Body of pancreas (tissue), 4 donors: Measurements from ENCODE around the gene IQCN. TPM values are rescaled to one million over a fixed set of nuclear protein-coding genes. Genes with fewer than 3 reads are reported as not detected.
A peak's percentile ranks its signal among the peaks of the same experiment; 100 is the strongest.

ENCODE experiments used
- ATAC-seq: fragments of 150-250 bp; one replicate; pipeline ENCODE4 v1.9.1; 2016
- DNase-seq, 4 donors: peaks; one replicate each; pipeline ENCODE4 v3.0.0-alpha.2; 2019
- H3K27ac ChIP-seq, 4 donors: fragments of 200-600 bp; sonication (generic); 1 replicate in 3 of 4; 2 replicates in 1 of 4; pipeline versions ENCODE4 v1.5.1 to v1.6.1; 2016 to 2019; ENCODE audit warnings: mild to moderate bottlenecking in 1 of 4, mixed read lengths in 1 of 4, moderate library complexity in 1 of 4
- H3K27me3 ChIP-seq, 2 donors: fragments of 200-600 bp; sonication (generic); one replicate each; pipeline ENCODE4 v1.6.0; 2016; ENCODE audit warnings: mild to moderate bottlenecking in 1 of 2
- H3K36me3 ChIP-seq, 2 donors: fragments of 200-600 bp; sonication (generic); replicated peaks in 1 of 2; 2 replicates each; pipeline ENCODE4 v1.5.1; 2016; ENCODE audit warnings: low read depth in 2 of 2; ENCODE audit not compliant: insufficient read depth in 1 of 2
- H3K4me1 ChIP-seq: fragments of 200-600 bp; sonication (generic); one replicate; pipeline ENCODE4 v1.6.0; 2016
- H3K4me3 ChIP-seq, 2 donors: fragments of 200-600 bp; sonication (generic); 1 replicate in 1 of 2; 2 replicates in 1 of 2; pipeline ENCODE4 v1.5.1; 2016 to 2019
- H3K9me3 ChIP-seq, 3 donors: fragments of 200-600 bp; sonication (generic); 1 replicate in 2 of 3; 2 replicates in 1 of 3; pipeline ENCODE4 v1.5.1; 2016
- POLR2A ChIP-seq, 3 donors: fragments of 450-650 bp; IDR thresholded peaks; one replicate each; pipeline ENCODE4 v1.6.1; 2016; ENCODE audit warnings: antibody characterized with exemption in 3 of 3, mild to moderate bottlenecking in 2 of 3
- WGBS, 2 donors: methylation state at CpG; one replicate each; pipeline ENCODE4 v1.1.5; 2017; 5-methylcytosine and 5-hydroxymethylcytosine counted together
- intact Hi-C: fragments of 100-400 bp; cut with DNase I; formaldehyde crosslinking; loops from one replicate; pipeline ENCODE4 v1.15.1; 2023
- total RNA-seq, 2 donors: library from RNA; depleted of rRNA; stranded (reverse); fragments of >200 nt; gene quantifications; one replicate each; pipeline ENCODE4 v1.1.0, GENCODE V29; 2016
- TF ChIP-seq, protein P1 (sequence below), 7 experiments: fragments of 450-650 bp in 4 of 7; fragments of 200-600 bp in 3 of 7; sonication (generic) in 3 of 7; IDR thresholded peaks; one replicate each; pipeline ENCODE4 v1.5.1; 2016 to 2019; ENCODE audit warnings: antibody characterized with exemption in 7 of 7

IQCN gene
- total RNA-seq, 2 donors from 2014 or later, result 5.6 to 7.0 TPM

DNA sequence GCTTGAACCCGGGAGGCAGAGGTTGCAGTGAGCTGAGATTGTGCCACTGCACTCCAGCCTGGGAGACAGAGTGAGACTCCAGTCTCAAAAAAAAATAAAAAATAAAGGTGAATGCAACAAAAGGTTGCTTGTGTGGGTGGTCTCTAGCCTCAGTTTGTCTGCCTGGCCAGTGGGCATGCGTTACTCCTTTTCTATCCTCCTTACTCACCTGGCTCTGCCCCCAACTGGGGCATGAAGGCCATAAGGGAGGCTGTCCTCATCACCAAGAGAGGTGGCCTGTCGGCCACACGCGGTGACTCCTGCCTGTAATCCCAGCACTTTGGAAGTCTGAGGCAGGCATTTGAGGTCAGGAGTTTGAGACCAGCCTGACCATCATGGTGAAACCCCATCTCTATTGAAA lies 9.1 kb upstream of the IQCN start:
- ATAC-seq, result no peak
- no peak overlapping the region for H3K4me3 ChIP-seq
- H3K36me3 ChIP-seq, result peaks cover 3 to 7% of the 10 kb centered on the region in 2 donors
- H3K4me1 ChIP-seq, result peaks cover 20% of the 10 kb centered on the region
- WGBS, 2 donors, result 86 to 89% methylated on average over 5 of the region's 5 CpGs
- TF ChIP-seq, protein P1, sequence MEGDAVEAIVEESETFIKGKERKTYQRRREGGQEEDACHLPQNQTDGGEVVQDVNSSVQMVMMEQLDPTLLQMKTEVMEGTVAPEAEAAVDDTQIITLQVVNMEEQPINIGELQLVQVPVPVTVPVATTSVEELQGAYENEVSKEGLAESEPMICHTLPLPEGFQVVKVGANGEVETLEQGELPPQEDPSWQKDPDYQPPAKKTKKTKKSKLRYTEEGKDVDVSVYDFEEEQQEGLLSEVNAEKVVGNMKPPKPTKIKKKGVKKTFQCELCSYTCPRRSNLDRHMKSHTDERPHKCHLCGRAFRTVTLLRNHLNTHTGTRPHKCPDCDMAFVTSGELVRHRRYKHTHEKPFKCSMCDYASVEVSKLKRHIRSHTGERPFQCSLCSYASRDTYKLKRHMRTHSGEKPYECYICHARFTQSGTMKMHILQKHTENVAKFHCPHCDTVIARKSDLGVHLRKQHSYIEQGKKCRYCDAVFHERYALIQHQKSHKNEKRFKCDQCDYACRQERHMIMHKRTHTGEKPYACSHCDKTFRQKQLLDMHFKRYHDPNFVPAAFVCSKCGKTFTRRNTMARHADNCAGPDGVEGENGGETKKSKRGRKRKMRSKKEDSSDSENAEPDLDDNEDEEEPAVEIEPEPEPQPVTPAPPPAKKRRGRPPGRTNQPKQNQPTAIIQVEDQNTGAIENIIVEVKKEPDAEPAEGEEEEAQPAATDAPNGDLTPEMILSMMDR (IDR thresholded peaks at IDR 0.05), result no peak
- TF ChIP-seq POLR2A (IDR thresholded peaks at IDR 0.05), result peak in 1 of 3 donors; percentile 8
- no peak for DNase-seq
- peak overlapping the region in 3 of 4 donors; percentile 97 to 100 (median 99) for H3K27ac ChIP-seq
- intact Hi-C loops, result no loop called here
- H3K27me3 ChIP-seq, result no peaks in the 10 kb centered on the region
- H3K9me3 ChIP-seq, result no peaks in the 10 kb centered on the region

- intact Hi-C loops, result no loop called here
- H3K4me1 ChIP-seq, result peaks cover 26% of the 10 kb centered on the region
- no peak for DNase-seq
- no peak for TF ChIP-seq POLR2A (IDR thresholded peaks at IDR 0.05)
- TF ChIP-seq, protein P1 (IDR thresholded peaks at IDR 0.05), result no peak
- H3K27ac ChIP-seq, result peak overlapping the region; percentile 97 to 100 (median 98)
- no peaks in the 10 kb centered on the region for H3K9me3 ChIP-seq
- H3K36me3 ChIP-seq, result peaks cover 6 to 7% of the 10 kb centered on the region in 2 donors
- ATAC-seq, result no peak
- 63 to 68% methylated on average over 4 of the region's 4 CpGs for WGBS, 2 donors
- no peaks in the 10 kb centered on the region for H3K27me3 ChIP-seq
- no peak overlapping the region for H3K4me3 ChIP-seq
These were observed 8.5 kb upstream of the IQCN start for GRCh38 chr19:18282788-18283141.

DNA sequence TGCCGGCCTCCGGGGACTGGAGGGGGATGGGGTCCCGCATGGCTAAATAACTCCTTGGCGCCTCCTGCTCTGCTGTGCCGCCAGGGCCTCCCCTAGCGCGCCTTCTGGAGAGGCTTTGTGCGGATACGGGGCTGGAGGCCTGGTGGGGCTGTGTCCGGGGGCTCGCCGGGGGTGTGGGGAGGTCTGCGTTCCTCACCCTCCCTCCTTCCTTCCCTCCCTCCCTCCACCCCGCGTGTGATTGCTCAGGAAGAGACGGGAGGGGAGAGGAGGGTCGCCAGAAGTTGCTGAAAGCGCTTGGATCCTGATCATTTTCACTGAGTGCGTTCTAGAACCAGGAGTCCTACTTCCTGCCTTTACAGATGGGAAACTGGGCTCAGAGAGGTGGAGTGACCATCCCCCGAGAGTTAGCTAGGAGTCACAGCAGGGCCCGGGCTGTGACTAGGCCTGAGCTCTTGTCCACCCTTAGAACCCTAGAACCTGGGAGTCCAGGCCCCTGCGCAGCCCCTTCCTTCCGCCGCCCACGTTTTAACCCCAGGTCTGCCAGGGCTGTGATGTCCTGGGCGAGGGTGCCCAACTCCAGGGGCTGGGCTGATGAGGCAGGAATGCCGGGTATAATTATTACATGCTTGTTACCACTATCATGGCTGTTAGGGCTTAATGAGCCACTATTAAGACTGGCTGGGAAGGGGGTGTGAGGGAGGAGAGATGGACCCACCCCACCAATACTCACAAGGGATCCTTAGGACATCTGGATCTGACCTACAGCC lies 8.0 kb upstream of the IQCN start:
- H3K4me3 ChIP-seq, result peak overlapping the region in 1 of 2 donors; percentile 39
- peaks cover 6 to 7% of the 10 kb centered on the region in 2 donors for H3K36me3 ChIP-seq
- H3K9me3 ChIP-seq, result no peaks in the 10 kb centered on the region
- intact Hi-C loops, result no loop called here
- DNase-seq (no peak), ATAC-seq (peak; percentile 0)
- H3K27me3 ChIP-seq, result no peaks in the 10 kb centered on the region
- peaks cover 32% of the 10 kb centered on the region for H3K4me1 ChIP-seq
- H3K27ac ChIP-seq, result peak overlapping the region; percentile 97 to 100 (median 98)
- WGBS, 2 donors, result 0 to 2% methylated on average over 8 to 24 of the region's 27 CpGs
- TF ChIP-seq, protein P1 (IDR thresholded peaks at IDR 0.05), result peak in 3 of 7 experiments; percentile 27 to 36 (median 33)
- TF ChIP-seq POLR2A (IDR thresholded peaks at IDR 0.05), result peak in 2 of 3 donors; percentile 86 to 95

DNA sequence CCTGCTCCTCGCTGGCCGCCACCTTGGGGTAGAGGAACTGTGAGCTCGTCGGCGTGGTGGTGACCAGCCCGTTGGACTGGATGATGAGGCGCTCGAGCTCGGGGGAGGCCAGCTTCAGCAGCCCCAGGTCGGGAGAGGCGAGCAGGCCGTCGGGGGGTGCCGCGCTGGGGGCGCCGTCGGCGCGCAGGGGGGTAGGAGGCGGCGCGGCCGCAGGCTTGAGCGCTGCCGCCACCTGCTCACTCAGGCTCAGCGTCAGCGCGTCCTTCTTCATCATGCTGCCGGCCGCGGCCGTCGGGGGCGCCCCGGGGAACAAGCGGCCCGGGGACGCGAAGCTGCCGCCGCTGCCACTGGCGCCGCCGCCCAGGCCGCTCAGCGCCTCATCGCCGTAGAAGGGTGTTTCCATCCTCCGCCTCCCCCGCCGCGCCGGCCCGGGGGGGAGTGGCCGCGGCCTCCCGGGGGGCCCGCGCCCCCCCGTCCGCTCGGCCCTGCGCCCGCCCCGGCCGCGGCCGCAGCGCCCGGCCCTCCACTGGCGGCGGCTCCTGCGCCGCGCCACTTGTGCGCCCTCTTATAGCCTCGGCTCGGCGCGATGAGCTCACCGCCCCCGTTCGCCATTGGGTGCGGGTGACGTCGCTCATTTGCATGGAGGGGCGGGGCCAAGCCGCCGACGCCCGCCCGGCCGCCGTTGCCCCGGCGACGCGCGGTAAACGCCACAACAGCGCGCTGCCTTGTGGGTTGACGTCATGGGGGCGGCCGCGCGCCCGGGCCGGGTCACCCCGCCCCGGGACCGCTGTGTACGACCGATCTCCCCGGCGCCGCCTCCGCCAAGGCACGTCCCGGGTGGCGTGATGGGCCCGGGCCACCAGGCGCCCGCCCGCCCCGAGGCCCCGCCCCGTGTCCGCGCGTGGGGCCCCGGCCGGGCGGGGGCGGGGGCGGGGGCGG lies 7.1 kb upstream of the IQCN start, which contains the start of gene JUND:
JUND (minus strand) TSS at position 541 of the 939 bp plus-strand sequence; CDS start at position 403, 138 bp downstream.
- H3K27me3 ChIP-seq, result no peaks in the 10 kb centered on the region
- peak within 1 kb of the TSS; percentile 97 to 100 (median 100) for H3K27ac ChIP-seq
- ATAC-seq, result peak; percentile 75
- peak; percentile 99 for DNase-seq
- H3K36me3 ChIP-seq, result peaks cover 6 to 7% of the 10 kb centered on the region in 2 donors
- TF ChIP-seq, protein P1 (IDR thresholded peaks at IDR 0.05), result peak in 2 of 7 experiments; percentile 16 to 24
- TF ChIP-seq POLR2A (IDR thresholded peaks at IDR 0.05), result peak; percentile 80 to 99 (median 80)
- peak within 1 kb of the TSS; percentile 65 to 96 for H3K4me3 ChIP-seq
- peaks cover 40% of the 10 kb centered on the region for H3K4me1 ChIP-seq
- 1% methylated on average over 76 of the region's 138 CpGs; no CpG with 5 or more reads in 1 of the 2 donors for WGBS, 2 donors
- no peaks in the 10 kb centered on the region for H3K9me3 ChIP-seq
- intact Hi-C loops, result no loop called here
